HG03520 (cell line): Measurements from ENCODE around the gene UBE2O.
"Not testable (repeated sequence)": the region's sequence is repeated elsewhere in the genome, so short reads cannot be mapped to it uniquely, and the experiment has no call there.

Source experiments
- ATAC-seq: cut with Tn5 transposase; IDR thresholded peaks from one replicate; pipeline ENCODE4 v1.9.1; 2021; ENCODE audit warnings: mild to moderate bottlenecking, moderate library complexity; ENCODE audit not compliant: unreplicated experiment

UBE2O gene

DNA sequence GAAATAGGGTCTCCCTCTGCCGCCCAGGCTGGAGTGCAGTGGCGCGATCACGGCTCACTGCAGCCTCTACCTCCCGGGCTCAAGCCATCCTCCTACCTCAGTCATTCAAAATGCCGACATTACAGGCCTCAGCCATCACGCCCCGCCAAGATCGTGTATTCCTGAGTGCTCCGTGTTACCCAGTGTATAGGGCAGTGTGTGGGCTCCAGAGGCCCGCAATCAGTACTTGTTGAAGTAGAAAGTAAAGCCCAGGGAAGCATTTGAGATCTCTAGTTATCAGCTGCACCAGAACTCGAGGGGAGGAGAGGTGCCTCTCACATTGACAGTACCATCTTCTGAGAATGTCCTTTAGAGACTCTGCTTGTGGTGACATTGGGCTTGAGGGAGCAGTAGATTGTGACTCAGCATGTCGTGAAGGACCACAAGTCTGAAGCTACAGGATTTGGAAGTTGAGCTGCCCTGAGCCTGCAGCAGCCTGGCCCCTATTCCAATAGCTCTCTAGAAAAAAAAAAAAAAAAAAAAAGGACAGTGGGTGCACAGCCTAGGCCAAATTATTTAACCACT, 98.1 kb downstream of the UBE2O start:
- ATAC-seq: no peak

DNA sequence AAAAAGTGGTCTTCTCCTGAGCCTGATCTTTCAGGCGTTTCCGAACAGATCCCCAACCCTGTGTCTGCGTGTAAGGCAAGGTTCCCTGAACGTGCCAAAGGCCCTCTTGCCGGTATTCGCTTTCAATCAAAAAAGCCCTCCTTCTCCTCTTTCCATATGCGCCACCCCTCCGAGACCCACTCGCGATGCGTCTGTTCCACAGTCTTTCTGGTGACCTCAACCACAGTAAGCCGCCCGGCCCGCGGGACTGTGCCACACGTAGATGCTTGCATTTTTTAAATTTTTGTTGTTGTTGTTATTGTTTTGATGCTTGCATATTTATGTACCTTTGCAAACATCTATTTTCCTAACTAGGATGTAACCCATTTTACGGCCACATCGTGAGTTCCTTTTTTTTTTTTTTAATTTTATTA, 98.6 kb downstream of the UBE2O start:
- no peak for ATAC-seq

GRCh38 chr17:76353599-76354316, 99.2 kb downstream of the UBE2O start, which contains the start of gene PRPSAP1:
Gene PRPSAP1, minus strand, starts transcription at chr17:76353916. Its CDS starts 213 bp downstream, at chr17:76353703.
- ATAC-seq: peak; percentile 75

DNA sequence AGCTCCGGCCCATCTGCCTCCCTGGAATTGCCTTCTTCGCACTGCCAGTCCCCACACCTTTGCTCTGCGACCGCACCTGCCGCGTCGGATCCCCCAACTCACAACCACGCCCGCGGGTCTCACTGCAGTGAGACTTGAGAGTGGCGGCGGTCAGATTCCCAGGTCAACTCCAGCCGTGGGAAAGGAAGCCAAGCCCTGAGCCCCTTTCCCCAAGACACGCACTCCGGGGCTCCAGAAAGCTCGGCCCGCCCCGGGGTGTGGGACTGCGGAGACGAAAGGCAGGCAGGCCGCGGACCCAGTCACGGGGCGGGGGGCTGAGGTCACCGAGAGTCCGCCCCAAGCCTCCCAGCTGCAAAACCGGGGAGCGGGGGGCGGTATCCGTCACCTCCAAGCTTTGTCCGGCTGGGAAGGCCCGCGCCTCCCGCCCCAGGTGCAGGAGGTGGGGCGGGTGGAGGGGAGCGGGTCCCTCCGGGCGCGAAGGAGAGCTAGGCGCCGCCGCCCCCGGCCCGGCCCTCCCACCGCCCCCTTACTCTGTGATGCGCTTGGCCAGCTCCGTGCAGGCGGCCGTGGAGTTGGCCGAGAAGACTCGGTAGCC, 99.9 kb downstream of the UBE2O start:
- peak; percentile 8 for ATAC-seq

- ATAC-seq: no peak
Observed at GRCh38 chr17:76351526-76352071, 101.4 kb downstream of the UBE2O start.

- ATAC-seq: no peak
Observed at GRCh38 chr17:76350463-76350862, 102.5 kb downstream of the UBE2O start.

- not testable (repeated sequence) for ATAC-seq
Observed at GRCh38 chr17:76346936-76347335, 106.0 kb downstream of the UBE2O start.

- no peak for ATAC-seq
Observed at GRCh38 chr17:76345377-76345974, 107.5 kb downstream of the UBE2O start.

- no peak for ATAC-seq
Observed at GRCh38 chr17:76343106-76343505, 109.8 kb downstream of the UBE2O start.

GRCh38 chr17:76341301-76341700, 111.7 kb downstream of the UBE2O start:
- ATAC-seq: no peak
